Esophagus squamous epithelium (tissue), 4 donors: Measurements from ENCODE around the gene DNAH8.

Experiments used
- POLR2A ChIP-seq, 4 donors: fragments of 450-650 bp; IDR thresholded peaks; one replicate each; pipeline ENCODE4 v1.6.1; 2017; ENCODE audit warnings: antibody characterized with exemption in 4 of 4, mild to moderate bottlenecking in 4 of 4, moderate library complexity in 3 of 4
- TF ChIP-seq, protein P1 (sequence below), 6 experiments: fragments of 450-650 bp in 4 of 6; fragments of 200-600 bp in 2 of 6; sonication (generic) in 2 of 6; IDR thresholded peaks; one replicate each; pipeline ENCODE4 v1.5.1; 2016 to 2019; ENCODE audit warnings: antibody characterized with exemption in 6 of 6, mild to moderate bottlenecking in 4 of 6, moderate library complexity in 4 of 6

GRCh38 chr6:38695227-38695900, 19.7 kb upstream of the DNAH8 start:
- TF ChIP-seq, protein P1, sequence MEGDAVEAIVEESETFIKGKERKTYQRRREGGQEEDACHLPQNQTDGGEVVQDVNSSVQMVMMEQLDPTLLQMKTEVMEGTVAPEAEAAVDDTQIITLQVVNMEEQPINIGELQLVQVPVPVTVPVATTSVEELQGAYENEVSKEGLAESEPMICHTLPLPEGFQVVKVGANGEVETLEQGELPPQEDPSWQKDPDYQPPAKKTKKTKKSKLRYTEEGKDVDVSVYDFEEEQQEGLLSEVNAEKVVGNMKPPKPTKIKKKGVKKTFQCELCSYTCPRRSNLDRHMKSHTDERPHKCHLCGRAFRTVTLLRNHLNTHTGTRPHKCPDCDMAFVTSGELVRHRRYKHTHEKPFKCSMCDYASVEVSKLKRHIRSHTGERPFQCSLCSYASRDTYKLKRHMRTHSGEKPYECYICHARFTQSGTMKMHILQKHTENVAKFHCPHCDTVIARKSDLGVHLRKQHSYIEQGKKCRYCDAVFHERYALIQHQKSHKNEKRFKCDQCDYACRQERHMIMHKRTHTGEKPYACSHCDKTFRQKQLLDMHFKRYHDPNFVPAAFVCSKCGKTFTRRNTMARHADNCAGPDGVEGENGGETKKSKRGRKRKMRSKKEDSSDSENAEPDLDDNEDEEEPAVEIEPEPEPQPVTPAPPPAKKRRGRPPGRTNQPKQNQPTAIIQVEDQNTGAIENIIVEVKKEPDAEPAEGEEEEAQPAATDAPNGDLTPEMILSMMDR (IDR thresholded peaks at IDR 0.05): no peak
- no peak for TF ChIP-seq POLR2A (IDR thresholded peaks at IDR 0.05)
